Astrocyte (in vitro differentiated cells and primary cell): ENCODE data around the gene PLEKHM3. TPM values are rescaled to one million over a fixed set of nuclear protein-coding genes. Genes with fewer than 3 reads are reported as not detected.

Source experiments
- DNase-seq: peaks from one replicate; pipeline ENCODE4 v3.0.0-alpha.2; 2010; ENCODE audit warnings: low read depth
- FAIRE-seq: peaks from 2 replicates; lab custom pipeline; 2011; peaks lifted over from hg19 to GRCh38; lab: Jason Lieb, UNC
- H2AFZ ChIP-seq: 2 replicates; pipeline ENCODE4 v1.6.0; 2012; ENCODE audit warnings: low read depth, low read length, inconsistent platforms
- H3K27ac ChIP-seq: 2 replicates; pipeline ENCODE4 v1.5.1; 2011; ENCODE audit warnings: low read depth, low read length, inconsistent platforms
- H3K27me3 ChIP-seq: 2 replicates; pipeline ENCODE4 v1.6.0; 2011; ENCODE audit warnings: low read length, inconsistent platforms; ENCODE audit not compliant: insufficient read depth
- H3K36me3 ChIP-seq: 2 replicates; pipeline ENCODE4 v1.5.1; 2011; ENCODE audit warnings: low read length, inconsistent platforms; ENCODE audit not compliant: insufficient read depth
- H3K4me1 ChIP-seq: 2 replicates; pipeline ENCODE4 v1.5.1; 2011; ENCODE audit warnings: low read length, inconsistent platforms; ENCODE audit not compliant: insufficient read depth
- H3K4me2 ChIP-seq: 2 replicates; pipeline ENCODE4 v1.6.0; 2012; ENCODE audit warnings: low read length, inconsistent platforms
- H3K4me3 ChIP-seq: 2 replicates; pipeline ENCODE4 v1.5.1; 2011; ENCODE audit warnings: low read depth, mild to moderate bottlenecking, low read length, inconsistent platforms; ENCODE audit not compliant: insufficient read depth
- H3K79me2 ChIP-seq: 2 replicates; pipeline ENCODE4 v1.6.0; 2012; ENCODE audit warnings: mild to moderate bottlenecking, low read length, inconsistent platforms; ENCODE audit not compliant: insufficient read depth
- H3K9ac ChIP-seq: 2 replicates; pipeline ENCODE4 v1.6.0; 2012; ENCODE audit warnings: mild to moderate bottlenecking, low read length, inconsistent platforms
- H3K9me3 ChIP-seq: 2 replicates; pipeline ENCODE4 v1.5.1; 2012; ENCODE audit warnings: low read depth, mild to moderate bottlenecking, low read length, inconsistent platforms; ENCODE audit not compliant: insufficient read depth
- H4K20me1 ChIP-seq: 2 replicates; pipeline ENCODE4 v1.6.0; 2012; ENCODE audit warnings: low read length, inconsistent platforms; ENCODE audit not compliant: insufficient read depth
- H3K27ac Mint-ChIP-seq: one replicate; pipeline ENCODE4 v1.8.0; 2021; ENCODE audit warnings: mild to moderate bottlenecking, mixed read lengths; ENCODE audit not compliant: unreplicated experiment
- H3K27me3 Mint-ChIP-seq: one replicate; pipeline ENCODE4 v1.8.0; 2021; ENCODE audit warnings: low read depth, mixed read lengths; ENCODE audit not compliant: unreplicated experiment
- H3K36me3 Mint-ChIP-seq: one replicate; pipeline ENCODE4 v1.8.0; 2021; ENCODE audit warnings: low read depth, mixed read lengths; ENCODE audit not compliant: unreplicated experiment
- H3K4me1 Mint-ChIP-seq: one replicate; pipeline ENCODE4 v1.8.0; 2021; ENCODE audit warnings: low read depth, mixed read lengths; ENCODE audit not compliant: unreplicated experiment
- H3K4me3 Mint-ChIP-seq: one replicate; pipeline ENCODE4 v1.8.0; 2021; ENCODE audit warnings: mild to moderate bottlenecking, moderate library complexity, mixed read lengths; ENCODE audit not compliant: unreplicated experiment
- H3K9me3 Mint-ChIP-seq: one replicate; pipeline ENCODE4 v1.8.0; 2021; ENCODE audit warnings: mild to moderate bottlenecking, mixed read lengths; ENCODE audit not compliant: unreplicated experiment
- EZH2 ChIP-seq: IDR thresholded peaks from 2 replicates; pipeline ENCODE4 v1.6.1; 2012; ENCODE audit warnings: mild to moderate bottlenecking, low read length, inconsistent platforms; ENCODE audit not compliant: insufficient read depth
- total RNA-seq: library from RNA; stranded (reverse); gene quantifications from 2 replicates; pipeline ENCODE4 v1.2.1, GENCODE V29; 2021
- TF ChIP-seq, protein P1 (sequence below): IDR thresholded peaks from 2 replicates; pipeline ENCODE4 v1.5.1; 2011; ENCODE audit warnings: low read depth, mild to moderate bottlenecking, inconsistent platforms, low read length, moderate library complexity; ENCODE audit not compliant: insufficient read depth

Gene PLEKHM3
- total RNA-seq, 1 donor from 2014 or later, result 9.1 TPM

GRCh38 chr2:207805566-207806226, 219.6 kb downstream of the PLEKHM3 start:
- no peak for DNase-seq
- H3K27ac Mint-ChIP-seq, result peak overlapping the region; percentile 47

GRCh38 chr2:207802650-207803049, 222.7 kb downstream of the PLEKHM3 start:
- H3K36me3 Mint-ChIP-seq, result no peaks in the 10 kb centered on the region
- no peak overlapping the region for H3K4me3 Mint-ChIP-seq
- H3K27me3 ChIP-seq, result no peaks in the 10 kb centered on the region
- no peak for FAIRE-seq
- H3K9me3 ChIP-seq, result no peaks in the 10 kb centered on the region
- no peak overlapping the region for H3K27ac Mint-ChIP-seq
- peaks cover 17% of the 10 kb centered on the region for H3K4me1 Mint-ChIP-seq
- H3K36me3 ChIP-seq, result no peaks in the 10 kb centered on the region
- no peak overlapping the region for H3K4me3 ChIP-seq
- H3K79me2 ChIP-seq, result no peaks in the 10 kb centered on the region
- H2AFZ ChIP-seq, result no peak overlapping the region
- no peak for DNase-seq
- H3K4me2 ChIP-seq, result no peak overlapping the region
- H3K4me1 ChIP-seq, result peaks cover 5% of the 10 kb centered on the region
- TF ChIP-seq, protein P1, sequence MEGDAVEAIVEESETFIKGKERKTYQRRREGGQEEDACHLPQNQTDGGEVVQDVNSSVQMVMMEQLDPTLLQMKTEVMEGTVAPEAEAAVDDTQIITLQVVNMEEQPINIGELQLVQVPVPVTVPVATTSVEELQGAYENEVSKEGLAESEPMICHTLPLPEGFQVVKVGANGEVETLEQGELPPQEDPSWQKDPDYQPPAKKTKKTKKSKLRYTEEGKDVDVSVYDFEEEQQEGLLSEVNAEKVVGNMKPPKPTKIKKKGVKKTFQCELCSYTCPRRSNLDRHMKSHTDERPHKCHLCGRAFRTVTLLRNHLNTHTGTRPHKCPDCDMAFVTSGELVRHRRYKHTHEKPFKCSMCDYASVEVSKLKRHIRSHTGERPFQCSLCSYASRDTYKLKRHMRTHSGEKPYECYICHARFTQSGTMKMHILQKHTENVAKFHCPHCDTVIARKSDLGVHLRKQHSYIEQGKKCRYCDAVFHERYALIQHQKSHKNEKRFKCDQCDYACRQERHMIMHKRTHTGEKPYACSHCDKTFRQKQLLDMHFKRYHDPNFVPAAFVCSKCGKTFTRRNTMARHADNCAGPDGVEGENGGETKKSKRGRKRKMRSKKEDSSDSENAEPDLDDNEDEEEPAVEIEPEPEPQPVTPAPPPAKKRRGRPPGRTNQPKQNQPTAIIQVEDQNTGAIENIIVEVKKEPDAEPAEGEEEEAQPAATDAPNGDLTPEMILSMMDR, result no peak
- no peak for TF ChIP-seq EZH2
- H3K9ac ChIP-seq, result no peak overlapping the region
- H3K27ac ChIP-seq, result no peak overlapping the region
- H4K20me1 ChIP-seq, result no peaks in the 10 kb centered on the region
- no peaks in the 10 kb centered on the region for H3K27me3 Mint-ChIP-seq
- H3K9me3 Mint-ChIP-seq, result no peaks in the 10 kb centered on the region

More at GRCh38 chr2:207805566-207806226, 219.6 kb downstream of the PLEKHM3 start:
- Histone ChIP-seq H3K9me3 (no peaks in the 10 kb centered on the region), H3K4me2 (no peak overlapping the region), H3K79me2 (no peaks in the 10 kb centered on the region), H3K4me1 (peaks cover 6% of the 10 kb centered on the region), H2AFZ (no peak overlapping the region), H3K27ac (no peak overlapping the region), H3K27me3 (no peaks in the 10 kb centered on the region), H3K36me3 (no peaks in the 10 kb centered on the region), H4K20me1 (no peaks in the 10 kb centered on the region), H3K9ac (no peak overlapping the region), H3K4me3 (no peak overlapping the region)
- TF ChIP-seq EZH2, result no peak
- TF ChIP-seq, protein P1, result no peak
- Mint-ChIP-seq H3K4me3 (no peak overlapping the region), H3K36me3 (no peaks in the 10 kb centered on the region), H3K4me1 (peaks cover 25% of the 10 kb centered on the region), H3K27me3 (no peaks in the 10 kb centered on the region), H3K9me3 (no peaks in the 10 kb centered on the region)
- no peak for FAIRE-seq

DNA sequence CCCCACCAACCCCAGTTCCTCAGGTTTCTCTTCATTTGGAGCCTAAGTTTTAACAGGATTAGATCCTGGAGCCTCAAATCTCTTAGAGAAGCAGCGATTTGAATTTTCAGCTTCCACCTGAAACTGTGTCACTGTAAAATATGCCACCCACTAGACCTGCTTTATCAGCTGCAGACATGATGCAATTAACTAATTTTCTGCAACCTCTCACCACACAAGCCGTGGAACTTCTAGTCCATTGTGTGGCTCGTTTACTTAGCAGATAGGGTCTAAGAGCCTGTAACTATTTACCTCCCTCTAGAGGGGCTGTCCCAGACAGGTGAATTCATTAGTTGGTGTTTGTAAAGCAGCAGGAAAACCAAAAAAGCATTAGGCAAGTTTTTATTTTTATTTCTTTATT, 224.1 kb downstream of the PLEKHM3 start:
- Mint-ChIP-seq H3K36me3 (no peaks in the 10 kb centered on the region), H3K9me3 (no peaks in the 10 kb centered on the region), H3K4me3 (no peak overlapping the region), H3K27ac (no peak overlapping the region), H3K4me1 (peaks cover 14% of the 10 kb centered on the region), H3K27me3 (no peaks in the 10 kb centered on the region)
- FAIRE-seq (no peak), DNase-seq (no peak)
- Histone ChIP-seq H3K4me1 (peaks cover 5% of the 10 kb centered on the region), H3K79me2 (no peaks in the 10 kb centered on the region), H3K27ac (no peak overlapping the region), H3K4me3 (no peak overlapping the region), H3K27me3 (no peaks in the 10 kb centered on the region), H4K20me1 (no peaks in the 10 kb centered on the region), H3K9me3 (no peaks in the 10 kb centered on the region), H2AFZ (no peak overlapping the region), H3K4me2 (no peak overlapping the region), H3K9ac (no peak overlapping the region), H3K36me3 (no peaks in the 10 kb centered on the region)
- TF ChIP-seq, protein P1, result no peak
- TF ChIP-seq EZH2, result no peak
